H9 (cell line): Measurements from ENCODE around the gene SMAP1. TPM values are rescaled to one million over a fixed set of nuclear protein-coding genes. Genes with fewer than 3 reads are reported as not detected.

Experiments
- DNase-seq: peaks from one replicate; pipeline ENCODE4 v3.0.0-alpha.2; 2017
- H2AFZ ChIP-seq: one replicate; pipeline ENCODE4 v1.6.1; 2013; ENCODE audit warnings: mild to moderate bottlenecking, low read length, control low read depth, moderate library complexity
- H2AK5ac ChIP-seq: 2 replicates; pipeline ENCODE4 v1.6.1; 2013; ENCODE audit warnings: low read length, control low read depth, mixed read lengths; ENCODE audit not compliant: insufficient read length
- H2BK120ac ChIP-seq: one replicate; pipeline ENCODE4 v1.6.1; 2013; ENCODE audit warnings: low read depth, mild to moderate bottlenecking, low read length, control low read depth, inconsistent platforms; ENCODE audit not compliant: poor library complexity, severe bottlenecking
- H2BK12ac ChIP-seq: 2 replicates; pipeline ENCODE4 v1.6.1; 2013; ENCODE audit warnings: low read length, control low read depth, mixed read lengths, low read depth; ENCODE audit not compliant: insufficient read length
- H2BK15ac ChIP-seq: 2 replicates; pipeline ENCODE4 v1.6.1; 2013; ENCODE audit warnings: low read depth, low read length, control low read depth
- H2BK20ac ChIP-seq: one replicate; pipeline ENCODE4 v1.6.1; 2013; ENCODE audit warnings: low read depth, mild to moderate bottlenecking, low read length, control low read depth, inconsistent platforms; ENCODE audit not compliant: poor library complexity, severe bottlenecking
- H2BK5ac ChIP-seq: 2 replicates; pipeline ENCODE4 v1.6.1; 2013; ENCODE audit warnings: low read length, control low read depth, mixed read lengths; ENCODE audit not compliant: insufficient read length
- H3K14ac ChIP-seq: 2 replicates; pipeline ENCODE4 v1.6.1; 2013; ENCODE audit warnings: low read length, control low read depth; ENCODE audit not compliant: insufficient read depth
- H3K18ac ChIP-seq: 2 replicates; pipeline ENCODE4 v1.6.1; 2013; ENCODE audit warnings: low read depth, mild to moderate bottlenecking, mixed read lengths, low read length, control low read depth; ENCODE audit not compliant: insufficient read length
- H3K23ac ChIP-seq: 2 replicates; pipeline ENCODE4 v1.6.1; 2013; ENCODE audit warnings: low read length, control low read depth, mixed read lengths, low read depth; ENCODE audit not compliant: insufficient read length
- H3K23me2 ChIP-seq: 2 replicates; pipeline ENCODE4 v1.6.1; 2013; ENCODE audit warnings: low read depth, mild to moderate bottlenecking, mixed read lengths, low read length, control low read depth; ENCODE audit not compliant: insufficient read length, poor library complexity, severe bottlenecking
- H3K27ac ChIP-seq: 2 replicates; pipeline ENCODE4 v1.5.1; 2013; ENCODE audit warnings: low read length, control low read depth, mixed read lengths, low read depth; ENCODE audit not compliant: insufficient read length
- H3K27me3 ChIP-seq: 2 replicates; pipeline ENCODE4 v1.6.1; 2013; ENCODE audit warnings: low read length, control low read depth, inconsistent platforms; ENCODE audit not compliant: insufficient read depth
- H3K4ac ChIP-seq: 2 replicates; pipeline ENCODE4 v1.6.1; 2013; ENCODE audit warnings: low read depth, mild to moderate bottlenecking, control low read depth, inconsistent platforms, low read length, moderate library complexity
- H3K4me1 ChIP-seq: 2 replicates; pipeline ENCODE4 v1.6.1; 2013; ENCODE audit warnings: low read length, control low read depth, inconsistent platforms; ENCODE audit not compliant: insufficient read depth
- H3K4me2 ChIP-seq: 2 replicates; pipeline ENCODE4 v1.6.1; 2013; ENCODE audit warnings: low read length, control low read depth, mixed read lengths; ENCODE audit not compliant: insufficient read length, insufficient read depth
- H3K56ac ChIP-seq: 2 replicates; pipeline ENCODE4 v1.6.1; 2013; ENCODE audit warnings: low read depth, mild to moderate bottlenecking, mixed read lengths, low read length, control low read depth; ENCODE audit not compliant: insufficient read length
- H3K79me1 ChIP-seq: 2 replicates; pipeline ENCODE4 v1.6.1; 2013; ENCODE audit warnings: low read depth, mild to moderate bottlenecking, moderate library complexity, low read length, control low read depth, inconsistent platforms; ENCODE audit not compliant: insufficient read depth, poor library complexity, severe bottlenecking
- H3K79me2 ChIP-seq: 2 replicates; pipeline ENCODE4 v1.6.1; 2013; ENCODE audit warnings: low read length, control low read depth, inconsistent platforms; ENCODE audit not compliant: insufficient read depth
- H3K9ac ChIP-seq: 2 replicates; pipeline ENCODE4 v1.6.1; 2013; ENCODE audit warnings: low read length, control low read depth, mixed read lengths; ENCODE audit not compliant: insufficient read length; ENCODE audit errors: extremely low read depth
- H3K9me3 ChIP-seq: one replicate; pipeline ENCODE4 v1.6.1; 2013; ENCODE audit warnings: low read depth, low read length, inconsistent platforms; ENCODE audit not compliant: control insufficient read depth
- H3T11ph ChIP-seq: one replicate; pipeline ENCODE4 v1.6.1; 2013; ENCODE audit warnings: mild to moderate bottlenecking, low read length, control low read depth, inconsistent platforms
- H4K20me1 ChIP-seq: one replicate; pipeline ENCODE4 v1.6.1; 2013; ENCODE audit not compliant: control insufficient read depth, insufficient read length, insufficient read depth
- H4K5ac ChIP-seq: 2 replicates; pipeline ENCODE4 v1.6.1; 2013; ENCODE audit warnings: low read depth, mild to moderate bottlenecking, mixed read lengths, low read length, control low read depth; ENCODE audit not compliant: insufficient read length
- H4K8ac ChIP-seq: replicated peaks from 2 replicates; pipeline ENCODE4 v1.6.1; 2013; ENCODE audit warnings: low read length, control low read depth, mixed read lengths, low read depth; ENCODE audit not compliant: insufficient read length
- H4K91ac ChIP-seq: 2 replicates; pipeline ENCODE4 v1.6.1; 2013; ENCODE audit warnings: low read depth, mild to moderate bottlenecking, moderate library complexity, mixed read lengths, low read length, control low read depth; ENCODE audit not compliant: insufficient read length
- H3K27ac Mint-ChIP-seq, 3 experiments: 2 replicates in 2 of 3; 3 replicates in 1 of 3; pipeline ENCODE4 v1.8.0; 2020 to 2021; ENCODE audit warnings: mixed read lengths in 3 of 3, mild to moderate bottlenecking in 1 of 3, moderate library complexity in 1 of 3
- H3K27me3 Mint-ChIP-seq: 2 replicates; pipeline ENCODE4 v1.8.0; 2021; ENCODE audit warnings: low read depth, mild to moderate bottlenecking, moderate library complexity, mixed read lengths
- H3K36me3 Mint-ChIP-seq, 3 experiments: 2 replicates in 2 of 3; 3 replicates in 1 of 3; pipeline ENCODE4 v1.8.0; 2020 to 2021; ENCODE audit warnings: low read depth in 3 of 3, mixed read lengths in 3 of 3; ENCODE audit not compliant: insufficient read depth in 1 of 3
- H3K4me1 Mint-ChIP-seq, 2 experiments: 2 replicates each; pipeline ENCODE4 v1.8.0; 2020; ENCODE audit warnings: mixed read lengths in 2 of 2
- H3K4me3 Mint-ChIP-seq, 2 experiments: 2 replicates in 1 of 2; 3 replicates in 1 of 2; pipeline ENCODE4 v1.8.0; 2020 to 2021; ENCODE audit warnings: mild to moderate bottlenecking in 2 of 2, mixed read lengths in 2 of 2, moderate library complexity in 1 of 2
- H3K9me3 Mint-ChIP-seq, 2 experiments: 2 replicates in 1 of 2; 3 replicates in 1 of 2; pipeline ENCODE4 v1.8.0; 2020; ENCODE audit warnings: mild to moderate bottlenecking in 2 of 2, mixed read lengths in 2 of 2, moderate library complexity in 1 of 2
- CTCF ChIP-seq: fragments of 200-600 bp; sonication (generic); conservative IDR thresholded peaks from 3 replicates; pipeline ENCODE4 v1.8.0; 2021; ENCODE audit warnings: antibody characterized with exemption, mild to moderate bottlenecking
- WGBS: extraction: QIAGEN DNeasy Blood & Tissue Kit; methylation state at CpG from one replicate; pipeline ENCODE4 v1.1.7; 2013; ENCODE audit warnings: missing lambda C conversion rate, low lambda C conversion rate, mixed read lengths; ENCODE audit not compliant: insufficient read length; ENCODE audit errors: extremely low coverage; 5-methylcytosine and 5-hydroxymethylcytosine counted together
- total RNA-seq: library from RNA; stranded (reverse); gene quantifications from 2 replicates; pipeline ENCODE4 v1.2.1, GENCODE V29; 2021

Gene SMAP1
- total RNA-seq, 1 experiment from 2014 or later = 29.3 TPM

DNA sequence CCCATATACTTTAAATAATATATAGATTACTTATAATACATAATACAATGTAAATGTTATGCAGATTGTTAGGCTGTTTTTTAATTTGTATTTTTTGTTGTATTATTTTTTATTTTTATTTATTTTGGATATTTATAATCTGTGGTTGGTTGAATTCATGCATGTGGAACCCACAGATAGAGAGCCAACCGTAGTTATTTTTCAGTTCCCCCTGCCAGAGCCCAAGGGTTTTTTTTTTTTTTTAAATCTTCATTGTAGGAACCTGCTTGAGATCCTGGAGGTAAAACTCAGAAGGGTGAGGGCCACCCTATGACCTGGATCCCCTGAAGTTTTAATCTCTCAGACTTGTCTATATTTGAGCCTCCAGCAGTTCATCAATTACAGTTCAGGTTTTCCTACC is 156.0 kb downstream of the SMAP1 start:
- Mint-ChIP-seq H3K27ac (no peak overlapping the region), H3K36me3 (no peaks in the 10 kb centered on the region), H3K4me3 (no peak overlapping the region), H3K4me1 (no peaks in the 10 kb centered on the region), H3K27me3 (no peaks in the 10 kb centered on the region), H3K9me3 (no peaks in the 10 kb centered on the region)
- no peak for DNase-seq
- Histone ChIP-seq H4K20me1 (no peaks in the 10 kb centered on the region), H4K5ac (no peak overlapping the region), H2BK15ac (no peak overlapping the region), H3T11ph (no peak overlapping the region), H3K79me1 (no peaks in the 10 kb centered on the region), H3K4me2 (no peak overlapping the region), H2AFZ (no peak overlapping the region), H2BK5ac (no peak overlapping the region), H3K56ac (no peak overlapping the region), H3K4ac (no peak overlapping the region), H3K27ac (no peak overlapping the region), H3K79me2 (no peaks in the 10 kb centered on the region), H3K4me1 (no peaks in the 10 kb centered on the region), H3K23me2 (no peaks in the 10 kb centered on the region), H3K23ac (no peak overlapping the region), H2AK5ac (no peak overlapping the region), H3K9me3 (no peaks in the 10 kb centered on the region), H3K14ac (no peak overlapping the region), H4K8ac (no peak overlapping the region), H3K18ac (no peak overlapping the region), H4K91ac (no peak overlapping the region), H2BK120ac (no peak overlapping the region), H3K9ac (no peak overlapping the region), H2BK12ac (no peak overlapping the region), H2BK20ac (no peak overlapping the region), H3K27me3 (no peaks in the 10 kb centered on the region)
- WGBS = no CpG with 5 or more reads among the region's 1 CpG
- no peak for TF ChIP-seq CTCF
